Kidney capillary endothelial cell (primary cell): ENCODE measurements around the gene ASMT.
"Not testable (repeated sequence)": the region's sequence is repeated elsewhere in the genome, so short reads cannot be mapped to it uniquely, and the experiment has no call there.

Experiments used
- DNase-seq: peaks from one replicate; pipeline ENCODE4 v3.0.0-alpha.2; 2018; ENCODE audit warnings: low spot score

Gene ASMT

GRCh38 chrX:1614927-1615326, at the start of gene ASMT:
ASMT (plus strand) TSS chrX:1615059; CDS start chrX:1615200, 141 bp downstream.
- DNase-seq: no peak

GRCh38 chrX:1574181-1574580, 40.7 kb upstream of the ASMT start:
- DNase-seq: not testable (repeated sequence)

- DNase-seq: no peak
Measured at GRCh38 chrX:1576201-1576992, 38.5 kb upstream of the ASMT start.

- DNase-seq: no peak
Measured at GRCh38 chrX:1577845-1578244, 37.0 kb upstream of the ASMT start.

GRCh38 chrX:1578511-1579173, 36.2 kb upstream of the ASMT start:
- no peak for DNase-seq

- peak; percentile 80 for DNase-seq
Measured at GRCh38 chrX:1581132-1581531, 33.7 kb upstream of the ASMT start.

- peak; percentile 82 for DNase-seq
Measured at GRCh38 chrX:1582686-1583437, 32.0 kb upstream of the ASMT start.

- DNase-seq: no peak
Measured at GRCh38 chrX:1584237-1585011, 30.4 kb upstream of the ASMT start.

GRCh38 chrX:1587161-1587560, 27.7 kb upstream of the ASMT start:
- no peak for DNase-seq

GRCh38 chrX:1589356-1590130, 25.3 kb upstream of the ASMT start:
- DNase-seq: no peak

GRCh38 chrX:1591102-1591862, 23.6 kb upstream of the ASMT start, which contains the start of gene AKAP17A:
AKAP17A (plus strand) TSS chrX:1591604; CDS start chrX:1593463, 1,859 bp downstream.
- peak; percentile 96 for DNase-seq

GRCh38 chrX:1591863-1592469, 22.9 kb upstream of the ASMT start:
- no peak for DNase-seq

GRCh38 chrX:1592470-1593142, 22.3 kb upstream of the ASMT start:
- DNase-seq: peak; percentile 38

GRCh38 chrX:1593286-1594271, 21.3 kb upstream of the ASMT start:
- no peak for DNase-seq

GRCh38 chrX:1595711-1596060, 19.2 kb upstream of the ASMT start:
- DNase-seq: no peak

- DNase-seq: no peak
Measured at GRCh38 chrX:1596676-1597344, 18.0 kb upstream of the ASMT start.

- DNase-seq: no peak
Measured at GRCh38 chrX:1597345-1598020, 17.4 kb upstream of the ASMT start.
